HepG2 (cell line): Measurements from ENCODE around the gene FITM1. TPM values are rescaled to one million over a fixed set of nuclear protein-coding genes. Genes with fewer than 3 reads are reported as not detected.

ENCODE experiments used
- KLF6 ChIP-seq: IDR thresholded peaks from 2 replicates; pipeline ENCODE4 v1.8.0; 2016; ENCODE audit warnings: missing biosample characterization, missing genetic modification reagents
- MXI1 ChIP-seq: IDR thresholded peaks from 3 replicates; pipeline ENCODE4 v1.6.1; 2012; ENCODE audit warnings: low read depth, low read length, inconsistent platforms, borderline replicate concordance
- polyA plus RNA-seq, 8 experiments: library from polyadenylated mRNA; depleted of rRNA in 3 of 8; stranded (reverse) in 7 of 8; unstranded in 1 of 8; fragments of >200 nt; fragmentation: Illumina TruSeq in 4 of 8; extraction: Trizol in 4 of 8; gene quantifications; 2 replicates each; pipeline versions ENCODE4 v1.2.1 to v1.2.3, GENCODE V29; 2011 to 2016; ENCODE audit warnings: low read depth in 4 of 8, missing spikeins in 1 of 8, mixed read lengths in 1 of 8; ENCODE audit not compliant: insufficient read depth in 1 of 8
- total RNA-seq, 5 experiments: library from RNA; depleted of rRNA; stranded (reverse); fragments of >200 nt; fragmentation: Illumina TruSeq; extraction: Trizol; gene quantifications; 2 replicates each; pipeline ENCODE4 v1.2.3, GENCODE V29; 2016; ENCODE audit warnings: low read depth in 1 of 5
- TF ChIP-seq, protein P1 (sequence below): sonication (generic); formaldehyde crosslinking; IDR thresholded peaks from 2 replicates; pipeline ENCODE4 v1.5.1; 2020; ENCODE audit warnings: missing genetic modification reagents, mild to moderate bottlenecking, borderline replicate concordance
- TF ChIP-seq, protein P2 (sequence below): IDR thresholded peaks from 2 replicates; pipeline ENCODE4 v1.6.1; 2012; ENCODE audit warnings: low read length, improper control_type of control experiment
- TF ChIP-seq, protein P3 (sequence below): sonication (generic); formaldehyde crosslinking; IDR thresholded peaks from 2 replicates; pipeline ENCODE4 v1.4.0; 2020; ENCODE audit warnings: missing genetic modification reagents

The FITM1 gene
- total and polyA plus RNA-seq, 2 of the 13 experiments (the other 11 are each of a cell fraction or from before 2014, with no cell fraction given): 2.7 to 5.8 TPM

DNA sequence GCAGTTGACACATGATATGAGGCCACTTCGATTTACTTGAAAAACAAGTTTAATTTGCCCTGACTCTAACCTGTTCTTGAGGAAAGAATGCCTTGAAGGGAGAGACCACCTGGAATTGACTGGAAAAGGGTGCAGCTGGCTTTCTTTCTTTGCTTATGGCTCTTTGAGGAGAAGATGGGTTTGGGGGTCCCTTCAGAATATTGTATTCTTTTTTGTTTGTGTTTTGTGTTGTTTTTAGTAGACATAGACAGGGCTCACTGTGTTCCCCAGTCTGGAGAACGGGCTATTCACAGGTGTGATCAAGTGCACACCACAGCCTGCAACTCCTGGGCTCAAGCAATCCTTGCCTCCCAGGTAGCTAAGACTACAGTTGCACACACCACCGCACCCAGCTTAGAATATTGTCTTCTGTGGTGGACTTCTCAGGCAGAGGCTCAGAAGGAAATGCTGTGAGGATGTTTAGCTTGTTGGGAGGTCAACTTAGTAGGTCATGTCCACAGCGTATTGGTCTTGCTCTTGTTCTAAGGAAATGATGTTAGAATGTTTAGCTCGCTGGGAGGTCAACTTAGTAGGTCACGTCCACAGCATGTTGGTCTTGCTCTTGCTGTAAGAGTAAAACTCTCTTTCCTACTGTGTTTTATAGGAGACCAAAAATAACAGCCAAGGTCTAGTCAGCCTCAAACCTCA is 14.2 kb upstream of the FITM1 start (continued):
- TF ChIP-seq, protein P1, sequence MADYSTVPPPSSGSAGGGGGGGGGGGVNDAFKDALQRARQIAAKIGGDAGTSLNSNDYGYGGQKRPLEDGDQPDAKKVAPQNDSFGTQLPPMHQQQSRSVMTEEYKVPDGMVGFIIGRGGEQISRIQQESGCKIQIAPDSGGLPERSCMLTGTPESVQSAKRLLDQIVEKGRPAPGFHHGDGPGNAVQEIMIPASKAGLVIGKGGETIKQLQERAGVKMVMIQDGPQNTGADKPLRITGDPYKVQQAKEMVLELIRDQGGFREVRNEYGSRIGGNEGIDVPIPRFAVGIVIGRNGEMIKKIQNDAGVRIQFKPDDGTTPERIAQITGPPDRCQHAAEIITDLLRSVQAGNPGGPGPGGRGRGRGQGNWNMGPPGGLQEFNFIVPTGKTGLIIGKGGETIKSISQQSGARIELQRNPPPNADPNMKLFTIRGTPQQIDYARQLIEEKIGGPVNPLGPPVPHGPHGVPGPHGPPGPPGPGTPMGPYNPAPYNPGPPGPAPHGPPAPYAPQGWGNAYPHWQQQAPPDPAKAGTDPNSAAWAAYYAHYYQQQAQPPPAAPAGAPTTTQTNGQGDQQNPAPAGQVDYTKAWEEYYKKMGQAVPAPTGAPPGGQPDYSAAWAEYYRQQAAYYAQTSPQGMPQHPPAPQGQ (CRISPR knock-in tag): no peak
- TF ChIP-seq MXI1 (no peak), KLF6 (CRISPR knock-in tag) (no peak)
- TF ChIP-seq, protein P2, sequence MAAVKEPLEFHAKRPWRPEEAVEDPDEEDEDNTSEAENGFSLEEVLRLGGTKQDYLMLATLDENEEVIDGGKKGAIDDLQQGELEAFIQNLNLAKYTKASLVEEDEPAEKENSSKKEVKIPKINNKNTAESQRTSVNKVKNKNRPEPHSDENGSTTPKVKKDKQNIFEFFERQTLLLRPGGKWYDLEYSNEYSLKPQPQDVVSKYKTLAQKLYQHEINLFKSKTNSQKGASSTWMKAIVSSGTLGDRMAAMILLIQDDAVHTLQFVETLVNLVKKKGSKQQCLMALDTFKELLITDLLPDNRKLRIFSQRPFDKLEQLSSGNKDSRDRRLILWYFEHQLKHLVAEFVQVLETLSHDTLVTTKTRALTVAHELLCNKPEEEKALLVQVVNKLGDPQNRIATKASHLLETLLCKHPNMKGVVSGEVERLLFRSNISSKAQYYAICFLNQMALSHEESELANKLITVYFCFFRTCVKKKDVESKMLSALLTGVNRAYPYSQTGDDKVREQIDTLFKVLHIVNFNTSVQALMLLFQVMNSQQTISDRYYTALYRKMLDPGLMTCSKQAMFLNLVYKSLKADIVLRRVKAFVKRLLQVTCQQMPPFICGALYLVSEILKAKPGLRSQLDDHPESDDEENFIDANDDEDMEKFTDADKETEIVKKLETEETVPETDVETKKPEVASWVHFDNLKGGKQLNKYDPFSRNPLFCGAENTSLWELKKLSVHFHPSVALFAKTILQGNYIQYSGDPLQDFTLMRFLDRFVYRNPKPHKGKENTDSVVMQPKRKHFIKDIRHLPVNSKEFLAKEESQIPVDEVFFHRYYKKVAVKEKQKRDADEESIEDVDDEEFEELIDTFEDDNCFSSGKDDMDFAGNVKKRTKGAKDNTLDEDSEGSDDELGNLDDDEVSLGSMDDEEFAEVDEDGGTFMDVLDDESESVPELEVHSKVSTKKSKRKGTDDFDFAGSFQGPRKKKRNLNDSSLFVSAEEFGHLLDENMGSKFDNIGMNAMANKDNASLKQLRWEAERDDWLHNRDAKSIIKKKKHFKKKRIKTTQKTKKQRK: no peak
- TF ChIP-seq, protein P3, sequence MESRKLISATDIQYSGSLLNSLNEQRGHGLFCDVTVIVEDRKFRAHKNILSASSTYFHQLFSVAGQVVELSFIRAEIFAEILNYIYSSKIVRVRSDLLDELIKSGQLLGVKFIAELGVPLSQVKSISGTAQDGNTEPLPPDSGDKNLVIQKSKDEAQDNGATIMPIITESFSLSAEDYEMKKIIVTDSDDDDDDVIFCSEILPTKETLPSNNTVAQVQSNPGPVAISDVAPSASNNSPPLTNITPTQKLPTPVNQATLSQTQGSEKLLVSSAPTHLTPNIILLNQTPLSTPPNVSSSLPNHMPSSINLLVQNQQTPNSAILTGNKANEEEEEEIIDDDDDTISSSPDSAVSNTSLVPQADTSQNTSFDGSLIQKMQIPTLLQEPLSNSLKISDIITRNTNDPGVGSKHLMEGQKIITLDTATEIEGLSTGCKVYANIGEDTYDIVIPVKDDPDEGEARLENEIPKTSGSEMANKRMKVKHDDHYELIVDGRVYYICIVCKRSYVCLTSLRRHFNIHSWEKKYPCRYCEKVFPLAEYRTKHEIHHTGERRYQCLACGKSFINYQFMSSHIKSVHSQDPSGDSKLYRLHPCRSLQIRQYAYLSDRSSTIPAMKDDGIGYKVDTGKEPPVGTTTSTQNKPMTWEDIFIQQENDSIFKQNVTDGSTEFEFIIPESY (CRISPR knock-in tag): no peak
